HG03469 (cell line): ENCODE results near the gene BUD31.
"Not testable (repeated sequence)": the region's sequence is repeated elsewhere in the genome, so short reads cannot be mapped to it uniquely, and the experiment has no call there.

Experiments used
- ATAC-seq: cut with Tn5 transposase; IDR thresholded peaks from one replicate; pipeline ENCODE4 v1.9.1; 2021; ENCODE audit warnings: mild to moderate bottlenecking, moderate library complexity, moderate number of reproducible peaks; ENCODE audit not compliant: unreplicated experiment

BUD31 gene

GRCh38 chr7:99428972-99429566 is 20.3 kb downstream of the BUD31 start:
- ATAC-seq, result no peak

GRCh38 chr7:99429756-99430155 is 21.0 kb downstream of the BUD31 start:
- no peak for ATAC-seq

- not testable (repeated sequence) for ATAC-seq
Measured at GRCh38 chr7:99431756-99432540, 23.2 kb downstream of the BUD31 start.

GRCh38 chr7:99433158-99433557 is 24.4 kb downstream of the BUD31 start:
- ATAC-seq, result no peak

GRCh38 chr7:99437946-99438572 is 29.3 kb downstream of the BUD31 start:
- ATAC-seq, result no peak

GRCh38 chr7:99438573-99439480 is 30.1 kb downstream of the BUD31 start, which contains the start of the genes CPSF4 and PTCD1:
Gene CPSF4, plus strand, starts transcription at chr7:99438943. Its CDS starts 140 bp downstream, at chr7:99439083.
Gene PTCD1, minus strand, starts transcription at chr7:99438798. Its CDS starts 3,556 bp downstream, at chr7:99435242.
- peak; percentile 87 for ATAC-seq

GRCh38 chr7:99440195-99440594 is 31.4 kb downstream of the BUD31 start:
- ATAC-seq, result no peak

- no peak for ATAC-seq
Measured at GRCh38 chr7:99446096-99446495, 37.3 kb downstream of the BUD31 start.

GRCh38 chr7:99447943-99448342 is 39.2 kb downstream of the BUD31 start:
- ATAC-seq, result no peak

- ATAC-seq, result no peak
Measured at GRCh38 chr7:99448855-99449254, 40.1 kb downstream of the BUD31 start.

- no peak for ATAC-seq
Measured at GRCh38 chr7:99449326-99449725, 40.6 kb downstream of the BUD31 start.

- no peak for ATAC-seq
Measured at GRCh38 chr7:99451936-99452335, 43.2 kb downstream of the BUD31 start.

- ATAC-seq, result no peak
Measured at GRCh38 chr7:99452541-99452940, 43.8 kb downstream of the BUD31 start.

- no peak for ATAC-seq
Measured at GRCh38 chr7:99453105-99453504, 44.3 kb downstream of the BUD31 start.

- no peak for ATAC-seq
Measured at GRCh38 chr7:99455874-99456273, 47.1 kb downstream of the BUD31 start.

- no peak for ATAC-seq
Measured at GRCh38 chr7:99456288-99456687, 47.5 kb downstream of the BUD31 start.

- ATAC-seq, result no peak
Measured at GRCh38 chr7:99457050-99457649, 48.4 kb downstream of the BUD31 start.

GRCh38 chr7:99457650-99458493 is 49.1 kb downstream of the BUD31 start:
- no peak for ATAC-seq

- ATAC-seq, result no peak
Measured at GRCh38 chr7:99459087-99459486, 50.3 kb downstream of the BUD31 start.
